Measurements from ENCODE around the gene COL12A1. TPM values are rescaled to one million over a fixed set of nuclear protein-coding genes. Genes with fewer than 3 reads are reported as not detected.

The COL12A1 gene
- total RNA-seq, 1 experiment from 2014 or later: 136 TPM

GRCh38 chr6:75224303-75224926, 18.6 kb upstream of the COL12A1 start:
- Mint-ChIP-seq H3K9me3 (ENCODE audit: unreplicated experiment) (peaks cover 9% of the 10 kb centered on the region), H3K27ac (ENCODE audit: low read depth, unreplicated experiment) (no peak overlapping the region), H3K4me1 (ENCODE audit: insufficient read depth, unreplicated experiment) (no peaks in the 10 kb centered on the region), H3K4me3 (ENCODE audit: unreplicated experiment) (no peak overlapping the region), H3K27me3 (ENCODE audit: insufficient read depth, unreplicated experiment) (no peaks in the 10 kb centered on the region), H3K36me3 (ENCODE audit: insufficient read depth, unreplicated experiment) (peaks cover 4% of the 10 kb centered on the region)
- ChIA-PET POLR2A (no interaction called here), CTCF (interaction anchor here (0.7 to 3.9 kb wide), 4 partner anchors 14 to 815 kb away, joined by 3 to 46 read pairs (median 4); no protein-coding TSS in a partner anchor)
- DNase-seq (ENCODE audit: unreplicated experiment): no peak
- intact Hi-C loops (cut with micrococcal nuclease): no loop called here
- BruUV-seq (replicated peaks): no TSS peak
- TF ChIP-seq, protein P1, sequence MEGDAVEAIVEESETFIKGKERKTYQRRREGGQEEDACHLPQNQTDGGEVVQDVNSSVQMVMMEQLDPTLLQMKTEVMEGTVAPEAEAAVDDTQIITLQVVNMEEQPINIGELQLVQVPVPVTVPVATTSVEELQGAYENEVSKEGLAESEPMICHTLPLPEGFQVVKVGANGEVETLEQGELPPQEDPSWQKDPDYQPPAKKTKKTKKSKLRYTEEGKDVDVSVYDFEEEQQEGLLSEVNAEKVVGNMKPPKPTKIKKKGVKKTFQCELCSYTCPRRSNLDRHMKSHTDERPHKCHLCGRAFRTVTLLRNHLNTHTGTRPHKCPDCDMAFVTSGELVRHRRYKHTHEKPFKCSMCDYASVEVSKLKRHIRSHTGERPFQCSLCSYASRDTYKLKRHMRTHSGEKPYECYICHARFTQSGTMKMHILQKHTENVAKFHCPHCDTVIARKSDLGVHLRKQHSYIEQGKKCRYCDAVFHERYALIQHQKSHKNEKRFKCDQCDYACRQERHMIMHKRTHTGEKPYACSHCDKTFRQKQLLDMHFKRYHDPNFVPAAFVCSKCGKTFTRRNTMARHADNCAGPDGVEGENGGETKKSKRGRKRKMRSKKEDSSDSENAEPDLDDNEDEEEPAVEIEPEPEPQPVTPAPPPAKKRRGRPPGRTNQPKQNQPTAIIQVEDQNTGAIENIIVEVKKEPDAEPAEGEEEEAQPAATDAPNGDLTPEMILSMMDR (IDR thresholded peaks at IDR 0.05; ENCODE audit: unreplicated experiment): no peak

GRCh38 chr6:75223428-75223827, 17.6 kb upstream of the COL12A1 start:
- ChIA-PET CTCF (interaction anchor here (0.7 kb wide), 1 partner anchor 15 kb away, joined by 3 read pairs; no protein-coding TSS in a partner anchor), POLR2A (no interaction called here)
- Mint-ChIP-seq H3K27me3 (ENCODE audit: insufficient read depth, unreplicated experiment) (no peaks in the 10 kb centered on the region), H3K36me3 (ENCODE audit: insufficient read depth, unreplicated experiment) (peaks cover 4% of the 10 kb centered on the region), H3K4me3 (ENCODE audit: unreplicated experiment) (no peak overlapping the region), H3K27ac (ENCODE audit: low read depth, unreplicated experiment) (no peak overlapping the region), H3K4me1 (ENCODE audit: insufficient read depth, unreplicated experiment) (no peaks in the 10 kb centered on the region), H3K9me3 (ENCODE audit: unreplicated experiment) (peaks cover 9% of the 10 kb centered on the region)
- intact Hi-C loops (cut with micrococcal nuclease): no loop called here
- BruUV-seq (replicated peaks): no TSS peak
- DNase-seq (ENCODE audit: unreplicated experiment): no peak
- TF ChIP-seq, protein P1 (IDR thresholded peaks at IDR 0.05; ENCODE audit: unreplicated experiment): no peak

DNA sequence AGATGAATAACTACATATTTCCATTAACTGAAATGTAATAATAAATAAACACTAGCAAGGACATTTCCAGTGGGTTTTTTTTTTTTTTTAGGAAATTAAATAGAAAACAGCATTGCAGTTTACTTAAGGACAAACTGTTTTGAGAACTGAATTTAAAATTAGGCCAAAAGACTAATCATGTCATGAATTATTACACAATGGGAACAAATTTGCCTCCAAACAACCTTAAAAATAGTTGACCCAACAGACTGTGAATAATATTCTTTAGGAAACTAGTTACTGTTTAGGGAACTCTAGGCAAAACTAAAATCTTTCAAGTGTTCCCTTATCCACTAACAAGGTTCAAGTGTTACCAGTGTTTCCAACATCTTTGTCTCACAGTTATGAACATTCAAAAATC, 16.4 kb upstream of the COL12A1 start:
- H3K27me3 Mint-ChIP-seq (ENCODE audit: insufficient read depth, unreplicated experiment): no peaks in the 10 kb centered on the region
- H3K4me3 Mint-ChIP-seq (ENCODE audit: unreplicated experiment): no peak overlapping the region
- ChIA-PET CTCF (no interaction called here), POLR2A (no interaction called here)
- peaks cover 2% of the 10 kb centered on the region for H3K9me3 Mint-ChIP-seq (ENCODE audit: unreplicated experiment)
- no peaks in the 10 kb centered on the region for H3K4me1 Mint-ChIP-seq (ENCODE audit: insufficient read depth, unreplicated experiment)
- H3K27ac Mint-ChIP-seq (ENCODE audit: low read depth, unreplicated experiment): no peak overlapping the region
- no TSS peak for BruUV-seq (replicated peaks)
- peaks cover 4% of the 10 kb centered on the region for H3K36me3 Mint-ChIP-seq (ENCODE audit: insufficient read depth, unreplicated experiment)
- intact Hi-C loops (cut with micrococcal nuclease): no loop called here
- TF ChIP-seq, protein P1 (IDR thresholded peaks at IDR 0.05; ENCODE audit: unreplicated experiment): no peak
- DNase-seq (ENCODE audit: unreplicated experiment): no peak

GRCh38 chr6:75221116-75221515, 15.3 kb upstream of the COL12A1 start:
- BruUV-seq (replicated peaks): no TSS peak
- Mint-ChIP-seq H3K27me3 (ENCODE audit: insufficient read depth, unreplicated experiment) (no peaks in the 10 kb centered on the region), H3K9me3 (ENCODE audit: unreplicated experiment) (no peaks in the 10 kb centered on the region), H3K4me3 (ENCODE audit: unreplicated experiment) (no peak overlapping the region), H3K36me3 (ENCODE audit: insufficient read depth, unreplicated experiment) (peaks cover 4% of the 10 kb centered on the region), H3K27ac (ENCODE audit: low read depth, unreplicated experiment) (no peak overlapping the region), H3K4me1 (ENCODE audit: insufficient read depth, unreplicated experiment) (no peaks in the 10 kb centered on the region)
- DNase-seq (ENCODE audit: unreplicated experiment): no peak
- intact Hi-C loops (cut with micrococcal nuclease): no loop called here
- ChIA-PET CTCF (interaction anchor here (0.5 to 2.6 kb wide), 6 partner anchors 11 to 812 kb away, joined by 3 to 27 read pairs (median 4); partner anchors contain the start of gene COL12A1), POLR2A (interaction anchor here (0.8 to 1.3 kb wide), 2 partner anchors 12 to 15 kb away, joined by 3 to 4 read pairs; no protein-coding TSS in a partner anchor)
- TF ChIP-seq, protein P1 (IDR thresholded peaks at IDR 0.05; ENCODE audit: unreplicated experiment): no peak
